SW480 (cell line): ENCODE results near the gene RANBP3.
"Not testable (repeated sequence)": the region's sequence is repeated elsewhere in the genome, so short reads cannot be mapped to it uniquely, and the experiment has no call there.

Experiments
- DNase-seq: peaks from one replicate; pipeline ENCODE4 v3.0.0-alpha.2; 2016; ENCODE audit warnings: low spot score

The RANBP3 gene

GRCh38 chr19:6006070-6006446, 28.1 kb upstream of the RANBP3 start:
- DNase-seq = not testable (repeated sequence)

GRCh38 chr19:6005321-6006069, 27.6 kb upstream of the RANBP3 start:
- no peak for DNase-seq

- no peak for DNase-seq
Measured at GRCh38 chr19:6003976-6004375, 26.0 kb upstream of the RANBP3 start.

- no peak for DNase-seq
Measured at GRCh38 chr19:6002591-6002990, 24.7 kb upstream of the RANBP3 start.

- no peak for DNase-seq
Measured at GRCh38 chr19:6000228-6000847, 22.4 kb upstream of the RANBP3 start.

GRCh38 chr19:5999693-6000092, 21.8 kb upstream of the RANBP3 start:
- DNase-seq = no peak

GRCh38 chr19:5997371-5997770, 19.4 kb upstream of the RANBP3 start:
- DNase-seq = no peak

- no peak for DNase-seq
Measured at GRCh38 chr19:5996623-5997320, 18.8 kb upstream of the RANBP3 start.

- DNase-seq = no peak
Measured at GRCh38 chr19:5996102-5996501, 18.2 kb upstream of the RANBP3 start.

GRCh38 chr19:5995606-5996005, 17.7 kb upstream of the RANBP3 start:
- DNase-seq = no peak

- no peak for DNase-seq
Measured at GRCh38 chr19:5994405-5995165, 16.6 kb upstream of the RANBP3 start.

GRCh38 chr19:5993648-5994358, 15.9 kb upstream of the RANBP3 start:
- DNase-seq = no peak

- DNase-seq = no peak
Measured at GRCh38 chr19:5993201-5993600, 15.3 kb upstream of the RANBP3 start.

- no peak for DNase-seq
Measured at GRCh38 chr19:5992756-5993155, 14.8 kb upstream of the RANBP3 start.

- DNase-seq = no peak
Measured at GRCh38 chr19:5991244-5991838, 13.4 kb upstream of the RANBP3 start.

GRCh38 chr19:5990289-5990797, 12.4 kb upstream of the RANBP3 start:
- no peak for DNase-seq

- no peak for DNase-seq
Measured at GRCh38 chr19:5989388-5990074, 11.6 kb upstream of the RANBP3 start.

- DNase-seq = peak; percentile 37
Measured at GRCh38 chr19:5988517-5989387, 10.8 kb upstream of the RANBP3 start.

GRCh38 chr19:5987077-5987818, 9.3 kb upstream of the RANBP3 start:
- peak; percentile 69 for DNase-seq
